HL-60 (cell line): Measurements from ENCODE around the gene TMEM163.

ENCODE experiments used
- DNase-seq, 2 experiments: peaks; one replicate each; pipeline ENCODE4 v3.0.0-alpha.2; 2010 to 2020; ENCODE audit warnings: low read depth in 1 of 2, low spot score in 1 of 2
- H3K27ac ChIP-seq: fragments of 250-450 bp; sonication (Bioruptor Pico); replicated peaks from 2 replicates; pipeline ENCODE4 v1.5.1; 2020; ENCODE audit warnings: mild to moderate bottlenecking, moderate library complexity
- H3K27me3 ChIP-seq: fragments of 250-450 bp; sonication (Bioruptor Pico); 2 replicates; pipeline ENCODE4 v1.5.1; 2021; ENCODE audit warnings: mild to moderate bottlenecking, moderate library complexity; ENCODE audit not compliant: insufficient read depth, poor library complexity, severe bottlenecking
- H3K4me3 ChIP-seq: replicated peaks from 2 replicates; pipeline ENCODE4 v1.5.1; 2011; ENCODE audit warnings: mild to moderate bottlenecking, control low read depth, low read length; ENCODE audit not compliant: insufficient read depth
- GABPA ChIP-seq: IDR thresholded peaks from 2 replicates; pipeline ENCODE4 v1.6.1; 2012; ENCODE audit warnings: low read depth
- POLR2AphosphoS5 ChIP-seq: IDR thresholded peaks from 2 replicates; pipeline ENCODE4 v1.6.1; 2012; ENCODE audit warnings: low read depth
- SPI1 ChIP-seq: IDR thresholded peaks from 2 replicates; pipeline ENCODE4 v1.6.1; 2012; ENCODE audit warnings: low read depth, mild to moderate bottlenecking, borderline replicate concordance
- TF ChIP-seq, protein P1 (sequence below): IDR thresholded peaks from one replicate; pipeline ENCODE4 v1.5.1; 2011; ENCODE audit warnings: low read length, control low read depth, inconsistent platforms; ENCODE audit not compliant: insufficient read depth
- TF ChIP-seq, protein P2 (sequence below): IDR thresholded peaks from 2 replicates; pipeline ENCODE4 v1.6.1; 2012; ENCODE audit warnings: low read depth; ENCODE audit not compliant: insufficient replicate concordance

The TMEM163 gene

GRCh38 chr2:134764164-134764563 is 45.4 kb upstream of the TMEM163 start:
- H3K27me3 ChIP-seq: no peaks in the 10 kb centered on the region
- no peak overlapping the region for H3K27ac ChIP-seq
- no peak for DNase-seq
- no peak for TF ChIP-seq GABPA
- no peak for TF ChIP-seq POLR2AphosphoS5
- TF ChIP-seq, protein P1, sequence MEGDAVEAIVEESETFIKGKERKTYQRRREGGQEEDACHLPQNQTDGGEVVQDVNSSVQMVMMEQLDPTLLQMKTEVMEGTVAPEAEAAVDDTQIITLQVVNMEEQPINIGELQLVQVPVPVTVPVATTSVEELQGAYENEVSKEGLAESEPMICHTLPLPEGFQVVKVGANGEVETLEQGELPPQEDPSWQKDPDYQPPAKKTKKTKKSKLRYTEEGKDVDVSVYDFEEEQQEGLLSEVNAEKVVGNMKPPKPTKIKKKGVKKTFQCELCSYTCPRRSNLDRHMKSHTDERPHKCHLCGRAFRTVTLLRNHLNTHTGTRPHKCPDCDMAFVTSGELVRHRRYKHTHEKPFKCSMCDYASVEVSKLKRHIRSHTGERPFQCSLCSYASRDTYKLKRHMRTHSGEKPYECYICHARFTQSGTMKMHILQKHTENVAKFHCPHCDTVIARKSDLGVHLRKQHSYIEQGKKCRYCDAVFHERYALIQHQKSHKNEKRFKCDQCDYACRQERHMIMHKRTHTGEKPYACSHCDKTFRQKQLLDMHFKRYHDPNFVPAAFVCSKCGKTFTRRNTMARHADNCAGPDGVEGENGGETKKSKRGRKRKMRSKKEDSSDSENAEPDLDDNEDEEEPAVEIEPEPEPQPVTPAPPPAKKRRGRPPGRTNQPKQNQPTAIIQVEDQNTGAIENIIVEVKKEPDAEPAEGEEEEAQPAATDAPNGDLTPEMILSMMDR: no peak
- TF ChIP-seq, protein P2, sequence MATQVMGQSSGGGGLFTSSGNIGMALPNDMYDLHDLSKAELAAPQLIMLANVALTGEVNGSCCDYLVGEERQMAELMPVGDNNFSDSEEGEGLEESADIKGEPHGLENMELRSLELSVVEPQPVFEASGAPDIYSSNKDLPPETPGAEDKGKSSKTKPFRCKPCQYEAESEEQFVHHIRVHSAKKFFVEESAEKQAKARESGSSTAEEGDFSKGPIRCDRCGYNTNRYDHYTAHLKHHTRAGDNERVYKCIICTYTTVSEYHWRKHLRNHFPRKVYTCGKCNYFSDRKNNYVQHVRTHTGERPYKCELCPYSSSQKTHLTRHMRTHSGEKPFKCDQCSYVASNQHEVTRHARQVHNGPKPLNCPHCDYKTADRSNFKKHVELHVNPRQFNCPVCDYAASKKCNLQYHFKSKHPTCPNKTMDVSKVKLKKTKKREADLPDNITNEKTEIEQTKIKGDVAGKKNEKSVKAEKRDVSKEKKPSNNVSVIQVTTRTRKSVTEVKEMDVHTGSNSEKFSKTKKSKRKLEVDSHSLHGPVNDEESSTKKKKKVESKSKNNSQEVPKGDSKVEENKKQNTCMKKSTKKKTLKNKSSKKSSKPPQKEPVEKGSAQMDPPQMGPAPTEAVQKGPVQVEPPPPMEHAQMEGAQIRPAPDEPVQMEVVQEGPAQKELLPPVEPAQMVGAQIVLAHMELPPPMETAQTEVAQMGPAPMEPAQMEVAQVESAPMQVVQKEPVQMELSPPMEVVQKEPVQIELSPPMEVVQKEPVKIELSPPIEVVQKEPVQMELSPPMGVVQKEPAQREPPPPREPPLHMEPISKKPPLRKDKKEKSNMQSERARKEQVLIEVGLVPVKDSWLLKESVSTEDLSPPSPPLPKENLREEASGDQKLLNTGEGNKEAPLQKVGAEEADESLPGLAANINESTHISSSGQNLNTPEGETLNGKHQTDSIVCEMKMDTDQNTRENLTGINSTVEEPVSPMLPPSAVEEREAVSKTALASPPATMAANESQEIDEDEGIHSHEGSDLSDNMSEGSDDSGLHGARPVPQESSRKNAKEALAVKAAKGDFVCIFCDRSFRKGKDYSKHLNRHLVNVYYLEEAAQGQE: no peak
- no peak for TF ChIP-seq SPI1
- no peak overlapping the region for H3K4me3 ChIP-seq

DNA sequence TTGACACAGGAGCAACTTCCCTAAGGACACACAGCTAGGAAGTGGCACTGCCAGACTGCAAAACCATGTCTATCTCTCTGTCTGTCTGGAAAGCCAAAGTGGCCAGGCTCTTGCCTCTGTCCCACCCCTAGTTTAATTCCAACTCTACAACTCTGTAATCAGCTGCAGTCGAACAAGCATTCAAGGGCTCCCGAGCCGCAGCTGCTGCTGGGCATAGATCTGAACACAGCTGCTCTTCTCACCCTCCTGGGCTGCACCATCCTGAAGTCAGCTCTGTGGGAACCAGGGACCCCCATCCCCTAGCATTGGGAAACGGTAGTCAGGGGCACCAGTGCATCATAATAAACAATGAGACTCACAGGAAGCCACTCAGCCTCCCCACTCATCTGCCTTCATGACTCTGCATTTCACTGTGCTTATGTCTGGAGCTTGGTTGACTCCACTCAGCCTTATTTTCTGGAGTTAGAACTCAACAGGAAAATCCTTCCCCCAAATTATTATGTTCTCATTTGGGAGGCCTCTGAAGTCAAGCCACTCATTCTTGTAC is 44.4 kb upstream of the TMEM163 start:
- H3K27me3 ChIP-seq: no peaks in the 10 kb centered on the region
- no peak overlapping the region for H3K27ac ChIP-seq
- H3K4me3 ChIP-seq: no peak overlapping the region
- TF ChIP-seq GABPA (no peak), POLR2AphosphoS5 (no peak), SPI1 (no peak)
- TF ChIP-seq, protein P2: no peak
- TF ChIP-seq, protein P1: no peak
- no peak for DNase-seq

DNA sequence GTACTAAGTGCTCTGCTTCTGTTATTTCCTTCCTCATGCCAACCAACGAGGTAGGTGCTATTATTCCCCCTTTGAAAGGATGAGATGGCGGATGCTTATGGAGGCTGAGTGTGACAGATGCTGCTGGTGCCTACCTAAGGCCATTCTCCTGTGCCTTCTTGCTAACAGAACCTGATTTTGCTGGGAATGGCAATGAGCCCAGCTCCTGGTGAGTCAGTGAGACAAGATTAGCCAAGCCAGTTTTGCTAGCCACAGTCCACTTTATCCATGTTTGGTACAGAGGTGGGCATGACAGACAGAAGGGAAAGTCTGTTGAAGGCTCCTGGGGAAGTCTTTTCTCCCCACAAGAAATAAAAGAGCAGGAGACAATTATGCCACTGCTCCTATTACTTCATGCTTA is 43.7 kb upstream of the TMEM163 start:
- DNase-seq: no peak
- Histone ChIP-seq H3K4me3 (no peak overlapping the region), H3K27ac (no peak overlapping the region), H3K27me3 (no peaks in the 10 kb centered on the region)
- TF ChIP-seq, protein P1: no peak
- TF ChIP-seq, protein P2: no peak
- TF ChIP-seq SPI1: no peak
- TF ChIP-seq GABPA: no peak
- TF ChIP-seq POLR2AphosphoS5: no peak
